GM23248 (cell line): ENCODE data around the gene POMP. TPM values are rescaled to one million over a fixed set of nuclear protein-coding genes. Genes with fewer than 3 reads are reported as not detected.

ENCODE experiments used
- DNase-seq: peaks from one replicate; pipeline ENCODE4 v3.0.0-alpha.2; 2015
- H2AFZ ChIP-seq: fragments of 200-600 bp; sonication (generic); 2 replicates; pipeline ENCODE4 v1.6.1; 2016; ENCODE audit warnings: antibody characterized with exemption
- H3F3A ChIP-seq: fragments of 200-600 bp; sonication (generic); 2 replicates; pipeline ENCODE4 v1.6.1; 2016; ENCODE audit warnings: mild to moderate bottlenecking, antibody characterized with exemption, mixed run types; ENCODE audit not compliant: insufficient read depth
- H3K27ac ChIP-seq: fragments of 200-600 bp; sonication (generic); 2 replicates; pipeline ENCODE4 v1.5.1; 2016; ENCODE audit warnings: mild to moderate bottlenecking
- H3K27me3 ChIP-seq: fragments of 200-600 bp; sonication (generic); replicated peaks from 2 replicates; pipeline ENCODE4 v1.6.1; 2016; ENCODE audit warnings: mild to moderate bottlenecking; ENCODE audit not compliant: insufficient read depth
- H3K36me3 ChIP-seq: fragments of 200-600 bp; sonication (generic); 2 replicates; pipeline ENCODE4 v1.6.1; 2016; ENCODE audit warnings: low read depth, mild to moderate bottlenecking
- H3K4me1 ChIP-seq: fragments of 200-600 bp; sonication (generic); 2 replicates; pipeline ENCODE4 v1.6.1; 2016; ENCODE audit warnings: mild to moderate bottlenecking; ENCODE audit not compliant: insufficient read depth
- H3K4me2 ChIP-seq: fragments of 200-600 bp; sonication (generic); one replicate; pipeline ENCODE4 v1.6.1; 2016; ENCODE audit warnings: mild to moderate bottlenecking; ENCODE audit not compliant: unreplicated experiment
- H3K4me3 ChIP-seq: fragments of 200-600 bp; sonication (generic); 2 replicates; pipeline ENCODE4 v1.5.1; 2016; ENCODE audit warnings: mild to moderate bottlenecking
- H3K79me2 ChIP-seq: fragments of 200-600 bp; sonication (generic); 2 replicates; pipeline ENCODE4 v1.6.1; 2016; ENCODE audit warnings: mild to moderate bottlenecking; ENCODE audit not compliant: insufficient read depth
- H3K9ac ChIP-seq: fragments of 200-600 bp; sonication (generic); 2 replicates; pipeline ENCODE4 v1.6.1; 2016; ENCODE audit warnings: mild to moderate bottlenecking
- H3K9me2 ChIP-seq: fragments of 200-600 bp; sonication (generic); 2 replicates; pipeline ENCODE4 v1.6.1; 2016; ENCODE audit warnings: mixed run types, mild to moderate bottlenecking, moderate library complexity; ENCODE audit not compliant: insufficient read depth
- H3K9me3 ChIP-seq: fragments of 200-600 bp; sonication (generic); one replicate; pipeline ENCODE4 v1.6.1; 2017; ENCODE audit warnings: low read depth
- H4K20me1 ChIP-seq: fragments of 200-600 bp; sonication (generic); 2 replicates; pipeline ENCODE4 v1.6.0; 2016; ENCODE audit not compliant: insufficient read depth
- EZH2 ChIP-seq: fragments of 200-600 bp; sonication (generic); IDR thresholded peaks from 2 replicates; pipeline ENCODE4 v1.6.1; 2018; ENCODE audit warnings: antibody characterized with exemption, mild to moderate bottlenecking; ENCODE audit not compliant: insufficient read depth, poor library complexity, severe bottlenecking
- EZH2phosphoT487 ChIP-seq: fragments of 200-600 bp; sonication (generic); IDR thresholded peaks from 2 replicates; pipeline ENCODE4 v1.6.1; 2018; ENCODE audit warnings: antibody characterized with exemption, moderate library complexity, mild to moderate bottlenecking, low read depth; ENCODE audit not compliant: insufficient read depth
- WGBS, 2 experiments: methylation state at CpG; one replicate each; pipeline ENCODE4 v1.1.6; 2015 to 2017; ENCODE audit warnings: low lambda C conversion rate in 2 of 2, low coverage in 1 of 2; ENCODE audit errors: missing lambda C conversion rate in 2 of 2; 5-methylcytosine and 5-hydroxymethylcytosine counted together
- in situ Hi-C: fragments of 300-500 bp; cut with MboI; formaldehyde crosslinking; loops from 2 replicates; pipeline ENCODE4 v1.15.0; 2020
- polyA plus RNA-seq: library from polyadenylated mRNA; unstranded; fragments of >200 nt; fragmentation: Nextera tagmentation; extraction: Ambion mirVana; gene quantifications from 2 replicates; pipeline ENCODE4 v1.2.1, GENCODE V29; 2016
- total RNA-seq: library from RNA; depleted of rRNA; stranded (reverse); fragments of >200 nt; shearing (Covaris generic); gene quantifications from 2 replicates; pipeline ENCODE4 v1.2.3, GENCODE V29; 2014

POMP gene
- total and polyA plus RNA-seq, 2 experiments from 2014 or later: 125 to 335 TPM

GRCh38 chr13:28699246-28699645 is 40.3 kb downstream of the POMP start:
- Histone ChIP-seq H3K9me2 (no peaks in the 10 kb centered on the region), H3F3A (no peaks in the 10 kb centered on the region), H3K4me3 (no peak overlapping the region), H3K27ac (no peak overlapping the region), H3K27me3 (no peaks in the 10 kb centered on the region; the same call in 1 of the 2 replicates), H4K20me1 (no peaks in the 10 kb centered on the region), H2AFZ (no peak overlapping the region), H3K36me3 (no peaks in the 10 kb centered on the region), H3K9ac (no peak overlapping the region), H3K4me2 (no peak overlapping the region), H3K4me1 (no peaks in the 10 kb centered on the region), H3K79me2 (no peaks in the 10 kb centered on the region), H3K9me3 (no peaks in the 10 kb centered on the region)
- 80 to 81% methylated on average over 1 of the region's 1 CpG for WGBS, 2 experiments
- TF ChIP-seq EZH2phosphoT487 (no peak), EZH2 (no peak)
- in situ Hi-C loops: no loop called here
- no peak for DNase-seq

DNA sequence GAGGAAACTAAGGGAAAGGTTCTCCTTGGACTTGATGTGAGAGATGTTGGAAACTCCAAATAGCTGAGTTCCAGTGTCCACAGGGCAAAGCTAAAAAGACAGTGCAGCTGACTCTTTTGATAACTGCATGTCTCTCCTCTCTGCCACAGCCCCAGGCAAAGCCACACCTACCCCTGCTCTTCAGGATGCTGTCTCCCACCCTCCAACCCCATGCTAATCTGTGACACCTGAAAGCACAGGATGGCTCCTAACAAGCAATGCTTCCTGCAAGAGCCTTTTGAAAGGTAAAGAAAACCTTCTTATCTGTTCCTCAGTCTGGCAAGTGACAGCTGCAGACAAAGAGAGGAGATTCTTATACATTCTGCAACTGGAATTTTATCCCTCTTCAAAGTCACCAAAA is 45.4 kb downstream of the POMP start:
- Histone ChIP-seq H2AFZ (no peak overlapping the region), H4K20me1 (no peaks in the 10 kb centered on the region), H3K4me2 (no peak overlapping the region), H3F3A (peaks cover 12% of the 10 kb centered on the region), H3K36me3 (no peaks in the 10 kb centered on the region), H3K27ac (no peak overlapping the region), H3K79me2 (no peaks in the 10 kb centered on the region), H3K4me3 (no peak overlapping the region), H3K4me1 (peaks cover 9% of the 10 kb centered on the region), H3K9me3 (no peaks in the 10 kb centered on the region), H3K9me2 (no peaks in the 10 kb centered on the region), H3K9ac (no peak overlapping the region), H3K27me3 (no peaks in the 10 kb centered on the region)
- DNase-seq: no peak
- TF ChIP-seq EZH2 (no peak), EZH2phosphoT487 (no peak)
- in situ Hi-C loops: no loop called here

- Histone ChIP-seq H3K4me2 (no peak overlapping the region), H3K9me2 (no peaks in the 10 kb centered on the region), H3K9ac (no peak overlapping the region), H3K4me3 (no peak overlapping the region), H3F3A (peaks cover 12% of the 10 kb centered on the region), H3K79me2 (no peaks in the 10 kb centered on the region), H2AFZ (no peak overlapping the region), H4K20me1 (no peaks in the 10 kb centered on the region), H3K4me1 (peaks cover 9% of the 10 kb centered on the region), H3K27ac (no peak overlapping the region), H3K27me3 (no peaks in the 10 kb centered on the region), H3K9me3 (no peaks in the 10 kb centered on the region), H3K36me3 (no peaks in the 10 kb centered on the region)
- in situ Hi-C loops: no loop called here
- DNase-seq: no peak
- no peak for TF ChIP-seq EZH2
- no peak for TF ChIP-seq EZH2phosphoT487
Measured at GRCh38 chr13:28704919-28705318, 46.0 kb downstream of the POMP start.

GRCh38 chr13:28705461-28706083 is 46.6 kb downstream of the POMP start:
- Histone ChIP-seq H3K4me1 (peaks cover 9% of the 10 kb centered on the region), H4K20me1 (no peaks in the 10 kb centered on the region), H3K9me3 (no peaks in the 10 kb centered on the region), H3K9ac (no peak overlapping the region), H3K27me3 (no peaks in the 10 kb centered on the region), H3K27ac (no peak overlapping the region), H3F3A (peaks cover 12% of the 10 kb centered on the region), H2AFZ (no peak overlapping the region), H3K4me3 (no peak overlapping the region), H3K79me2 (no peaks in the 10 kb centered on the region), H3K9me2 (no peaks in the 10 kb centered on the region), H3K4me2 (no peak overlapping the region), H3K36me3 (no peaks in the 10 kb centered on the region)
- in situ Hi-C loops: no loop called here
- TF ChIP-seq EZH2phosphoT487 (no peak), EZH2 (no peak)
- WGBS, 2 experiments: 27 to 30% methylated on average over 5 of the region's 5 CpGs
- peak; percentile 24 for DNase-seq
